Vagina (tissue), 2 donors: ENCODE results near the gene RUNX2. TPM values are rescaled to one million over a fixed set of nuclear protein-coding genes. Genes with fewer than 3 reads are reported as not detected.

Experiments used
- DNase-seq, 2 donors: peaks; one replicate each; pipeline ENCODE4 v3.0.0-alpha.2; 2017; ENCODE audit errors: extremely low spot score in 2 of 2
- H3K27ac ChIP-seq: fragments of 200-600 bp; sonication (generic); one replicate; pipeline ENCODE4 v1.5.1; 2019
- H3K27me3 ChIP-seq: fragments of 200-600 bp; sonication (generic); one replicate; pipeline ENCODE4 v1.5.1; 2019
- H3K36me3 ChIP-seq, 2 donors: fragments of 200-600 bp; sonication (generic); one replicate each; pipeline ENCODE4 v1.5.1; 2017 to 2019
- H3K4me1 ChIP-seq: fragments of 200-600 bp; sonication (generic); one replicate; pipeline ENCODE4 v1.5.1; 2019
- H3K4me3 ChIP-seq, 2 donors: fragments of 200-600 bp; sonication (generic); 1 replicate in 1 of 2; 2 replicates in 1 of 2; pipeline ENCODE4 v1.5.1; 2016 to 2019
- H3K9me3 ChIP-seq: fragments of 200-600 bp; sonication (generic); one replicate; pipeline ENCODE4 v1.5.1; 2019
- POLR2A ChIP-seq, 2 donors: fragments of 450-650 bp; IDR thresholded peaks; one replicate each; pipeline ENCODE4 v1.6.1; 2017; ENCODE audit warnings: antibody characterized with exemption in 2 of 2, mild to moderate bottlenecking in 2 of 2, moderate library complexity in 2 of 2
- POLR2AphosphoS5 ChIP-seq, 2 donors: sonication (generic); formaldehyde crosslinking; IDR thresholded peaks; one replicate each; pipeline ENCODE4 v1.9.0; 2017; ENCODE audit warnings: antibody characterized with exemption in 2 of 2, mild to moderate bottlenecking in 2 of 2, low read depth in 1 of 2; ENCODE audit not compliant: insufficient read depth in 1 of 2
- intact Hi-C: fragments of 100-400 bp; cut with DNase I; formaldehyde crosslinking; loops from one replicate; pipeline ENCODE4 v1.15.1; 2023
- total RNA-seq: library from RNA; depleted of rRNA; stranded (reverse); fragments of >200 nt; gene quantifications from one replicate; pipeline ENCODE4 v1.2.3, GENCODE V29; 2016
- TF ChIP-seq, protein P1 (sequence below), 3 experiments: fragments of 450-650 bp in 2 of 3; fragments of 200-600 bp in 1 of 3; sonication (generic) in 1 of 3; IDR thresholded peaks; one replicate each; pipeline ENCODE4 v1.5.1; 2017 to 2019; ENCODE audit warnings: antibody characterized with exemption in 3 of 3, mild to moderate bottlenecking in 2 of 3, moderate library complexity in 2 of 3

The RUNX2 gene
- total RNA-seq, 1 donor from 2014 or later: 13.0 TPM

DNA sequence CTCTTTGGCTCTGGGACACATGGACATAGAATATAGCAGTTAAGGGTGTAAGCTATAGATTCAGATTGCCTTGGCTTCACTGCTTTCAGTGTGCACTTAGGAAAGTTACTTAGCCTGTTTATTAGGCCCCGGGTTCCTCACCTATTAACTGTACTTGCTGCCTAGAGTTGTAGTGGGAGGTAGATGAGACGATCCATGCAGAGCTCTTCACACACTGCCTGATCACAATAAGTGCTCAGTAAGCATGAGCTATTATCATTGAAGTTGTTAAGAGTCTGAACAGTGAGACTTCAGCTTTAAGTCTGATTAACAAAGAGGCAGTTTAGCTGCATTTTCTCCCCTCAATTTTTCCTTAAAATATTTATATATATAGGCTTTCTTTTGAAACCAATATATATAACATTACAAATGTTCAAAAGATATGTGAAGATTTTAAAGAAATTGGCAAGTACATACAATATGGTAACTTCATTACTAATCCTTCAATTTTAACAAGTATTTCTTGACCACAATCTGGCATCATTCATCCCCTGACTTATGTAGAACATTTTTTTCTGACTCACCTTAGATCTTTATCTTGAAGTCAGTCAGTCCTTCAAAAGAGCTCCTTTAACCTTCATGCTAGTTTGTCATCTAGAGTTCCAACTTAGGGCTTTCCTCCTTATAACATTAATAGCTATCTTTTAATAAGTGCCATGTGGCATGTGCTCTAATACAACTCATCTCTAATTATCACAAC is 70.1 kb downstream of the RUNX2 start:
- no peak overlapping the region for H3K27ac ChIP-seq
- no peak for DNase-seq

DNA sequence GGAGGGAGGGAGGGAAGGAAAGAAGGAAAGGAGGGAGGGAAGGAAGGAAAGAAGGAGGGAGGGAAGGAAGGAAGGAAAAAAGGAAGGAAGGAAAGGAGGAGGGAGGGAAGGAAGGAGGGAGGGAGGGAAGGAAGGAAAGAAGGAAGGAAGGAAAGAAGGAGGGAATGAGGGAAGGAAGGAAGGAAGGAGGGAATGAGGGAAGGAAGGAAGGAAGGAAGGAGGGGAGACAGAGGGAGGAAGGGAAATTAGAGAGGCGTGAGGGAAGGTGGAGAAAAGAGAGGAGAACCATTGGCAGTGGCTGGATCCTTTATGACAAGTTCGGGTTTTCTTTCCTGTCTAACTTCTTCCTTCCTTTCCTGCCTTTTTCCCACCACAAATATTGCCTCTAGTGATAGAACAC is 71.9 kb downstream of the RUNX2 start:
- no peaks in the 10 kb centered on the region for H3K36me3 ChIP-seq
- DNase-seq: no peak
- H3K9me3 ChIP-seq: no peaks in the 10 kb centered on the region
- H3K4me1 ChIP-seq: no peaks in the 10 kb centered on the region
- H3K27me3 ChIP-seq: no peaks in the 10 kb centered on the region
- H3K4me3 ChIP-seq: no peak overlapping the region
- intact Hi-C loops: no loop called here
- TF ChIP-seq POLR2A (IDR thresholded peaks at IDR 0.05) (no peak), POLR2AphosphoS5 (IDR thresholded peaks at IDR 0.05; ENCODE audit: insufficient read depth in 1 of 2, low read depth in 1 of 2) (no peak)
- TF ChIP-seq, protein P1, sequence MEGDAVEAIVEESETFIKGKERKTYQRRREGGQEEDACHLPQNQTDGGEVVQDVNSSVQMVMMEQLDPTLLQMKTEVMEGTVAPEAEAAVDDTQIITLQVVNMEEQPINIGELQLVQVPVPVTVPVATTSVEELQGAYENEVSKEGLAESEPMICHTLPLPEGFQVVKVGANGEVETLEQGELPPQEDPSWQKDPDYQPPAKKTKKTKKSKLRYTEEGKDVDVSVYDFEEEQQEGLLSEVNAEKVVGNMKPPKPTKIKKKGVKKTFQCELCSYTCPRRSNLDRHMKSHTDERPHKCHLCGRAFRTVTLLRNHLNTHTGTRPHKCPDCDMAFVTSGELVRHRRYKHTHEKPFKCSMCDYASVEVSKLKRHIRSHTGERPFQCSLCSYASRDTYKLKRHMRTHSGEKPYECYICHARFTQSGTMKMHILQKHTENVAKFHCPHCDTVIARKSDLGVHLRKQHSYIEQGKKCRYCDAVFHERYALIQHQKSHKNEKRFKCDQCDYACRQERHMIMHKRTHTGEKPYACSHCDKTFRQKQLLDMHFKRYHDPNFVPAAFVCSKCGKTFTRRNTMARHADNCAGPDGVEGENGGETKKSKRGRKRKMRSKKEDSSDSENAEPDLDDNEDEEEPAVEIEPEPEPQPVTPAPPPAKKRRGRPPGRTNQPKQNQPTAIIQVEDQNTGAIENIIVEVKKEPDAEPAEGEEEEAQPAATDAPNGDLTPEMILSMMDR (IDR thresholded peaks at IDR 0.05): no peak
- H3K27ac ChIP-seq: no peak overlapping the region

More for the DNA sequence above, 70.1 kb downstream of the RUNX2 start:
- intact Hi-C loops: no loop called here
- H3K4me3 ChIP-seq: no peak overlapping the region
- no peak for TF ChIP-seq POLR2AphosphoS5 (IDR thresholded peaks at IDR 0.05; ENCODE audit: insufficient read depth in 1 of 2, low read depth in 1 of 2)
- TF ChIP-seq, protein P1 (IDR thresholded peaks at IDR 0.05): no peak
- TF ChIP-seq POLR2A (IDR thresholded peaks at IDR 0.05): no peak
- no peaks in the 10 kb centered on the region for H3K4me1 ChIP-seq
- H3K27me3 ChIP-seq: no peaks in the 10 kb centered on the region
- H3K36me3 ChIP-seq: no peaks in the 10 kb centered on the region
- H3K9me3 ChIP-seq: no peaks in the 10 kb centered on the region

DNA sequence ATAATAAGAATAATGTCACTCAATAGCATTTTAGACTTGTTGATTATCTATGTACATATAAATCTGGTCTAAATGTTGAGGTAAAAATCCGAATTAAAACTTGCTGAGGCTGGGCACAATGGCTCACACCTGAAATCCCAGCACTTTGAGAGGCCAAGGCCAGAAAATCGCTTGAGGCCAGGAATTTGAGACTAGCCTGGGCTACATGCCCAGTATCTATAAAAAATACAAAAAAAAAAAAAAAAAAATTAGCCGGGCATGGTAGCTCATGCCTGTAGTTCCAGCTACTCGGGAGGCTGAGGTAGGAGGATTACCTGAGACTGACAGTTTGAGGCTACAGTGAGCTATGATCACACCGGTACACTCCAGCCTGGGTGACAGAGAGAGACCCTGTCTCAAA is 83.8 kb downstream of the RUNX2 start:
- intact Hi-C loops: no loop called here
- no peaks in the 10 kb centered on the region for H3K27me3 ChIP-seq
- no peak for DNase-seq
- H3K36me3 ChIP-seq: no peaks in the 10 kb centered on the region
- no peak overlapping the region for H3K27ac ChIP-seq
- TF ChIP-seq, protein P1 (IDR thresholded peaks at IDR 0.05): no peak
- TF ChIP-seq POLR2A (IDR thresholded peaks at IDR 0.05): no peak
- TF ChIP-seq POLR2AphosphoS5 (IDR thresholded peaks at IDR 0.05; ENCODE audit: insufficient read depth in 1 of 2, low read depth in 1 of 2): no peak
- H3K9me3 ChIP-seq: no peaks in the 10 kb centered on the region
- no peaks in the 10 kb centered on the region for H3K4me1 ChIP-seq
- no peak overlapping the region for H3K4me3 ChIP-seq

DNA sequence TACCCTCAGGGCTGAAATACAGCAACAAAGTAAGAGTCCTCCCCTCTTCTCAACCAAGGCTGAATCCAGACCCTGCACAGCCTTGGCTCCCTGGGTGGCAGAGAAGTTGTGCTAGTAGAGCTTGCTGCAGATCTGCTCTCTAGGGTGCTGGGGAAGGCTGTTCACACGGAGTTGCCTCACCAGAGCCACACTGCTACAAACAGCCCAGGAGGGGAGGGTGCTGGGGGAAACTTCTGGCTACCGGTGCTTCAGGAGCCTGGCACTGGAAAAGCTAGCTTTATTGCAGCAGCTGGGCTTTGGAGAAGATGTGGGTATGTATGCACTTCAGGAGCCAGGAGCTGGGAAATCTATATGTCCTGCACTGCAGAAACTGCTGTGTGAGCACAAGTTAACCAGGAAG is 87.2 kb downstream of the RUNX2 start:
- intact Hi-C loops: no loop called here
- DNase-seq: no peak
- H3K27ac ChIP-seq: no peak overlapping the region
- no peaks in the 10 kb centered on the region for H3K9me3 ChIP-seq
- H3K27me3 ChIP-seq: no peaks in the 10 kb centered on the region
- no peaks in the 10 kb centered on the region for H3K36me3 ChIP-seq
- no peak overlapping the region for H3K4me3 ChIP-seq
- H3K4me1 ChIP-seq: peaks cover 11% of the 10 kb centered on the region
- TF ChIP-seq POLR2A (IDR thresholded peaks at IDR 0.05) (no peak), POLR2AphosphoS5 (IDR thresholded peaks at IDR 0.05; ENCODE audit: insufficient read depth in 1 of 2, low read depth in 1 of 2) (no peak)
- TF ChIP-seq, protein P1 (IDR thresholded peaks at IDR 0.05): no peak

DNA sequence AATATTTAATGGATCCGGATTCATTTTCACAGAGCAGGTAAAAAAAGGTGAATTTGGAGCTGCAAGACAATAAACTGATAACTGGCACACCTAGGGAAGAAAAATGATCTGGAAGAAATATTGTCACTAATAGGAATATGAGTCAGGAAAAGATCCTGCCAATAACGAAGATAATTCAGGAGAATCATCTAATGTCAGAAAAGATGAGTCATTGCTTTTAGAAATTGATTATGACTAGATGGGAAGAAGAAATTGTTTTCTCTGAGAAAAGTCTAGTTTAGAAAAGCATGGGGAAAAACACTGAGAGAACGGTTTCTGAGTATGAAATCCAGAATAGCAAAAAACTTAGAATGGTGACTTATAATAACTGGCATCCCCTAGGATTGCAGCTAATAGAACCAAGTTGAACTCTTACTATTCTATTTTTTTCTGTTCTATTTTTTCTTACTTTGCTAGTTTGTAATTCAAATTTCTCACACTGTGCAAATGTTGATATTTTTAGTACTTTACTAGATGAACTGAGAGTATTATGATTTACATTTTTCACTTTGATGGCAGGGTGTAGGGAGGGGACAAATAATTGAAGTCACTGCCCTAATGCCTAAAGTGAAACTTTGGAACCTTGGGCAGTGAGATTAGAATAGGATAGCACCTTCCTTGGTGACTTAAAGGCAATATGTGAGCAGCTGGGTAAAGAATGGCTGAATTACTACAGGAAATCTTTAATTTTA is 87.8 kb downstream of the RUNX2 start:
- Histone ChIP-seq H3K9me3 (no peaks in the 10 kb centered on the region), H3K36me3 (no peaks in the 10 kb centered on the region), H3K27ac (no peak overlapping the region), H3K27me3 (no peaks in the 10 kb centered on the region), H3K4me3 (no peak overlapping the region), H3K4me1 (peaks cover 18% of the 10 kb centered on the region)
- no peak for DNase-seq
- TF ChIP-seq POLR2A (IDR thresholded peaks at IDR 0.05): no peak
- TF ChIP-seq, protein P1 (IDR thresholded peaks at IDR 0.05): no peak
- no peak for TF ChIP-seq POLR2AphosphoS5 (IDR thresholded peaks at IDR 0.05; ENCODE audit: insufficient read depth in 1 of 2, low read depth in 1 of 2)
- intact Hi-C loops: no loop called here
